ENCODE measurements around the gene TRIP13. TPM values are rescaled to one million over a fixed set of nuclear protein-coding genes. Genes with fewer than 3 reads are reported as not detected.

Gene TRIP13
- total RNA-seq, 2 donors from 2014 or later: 17.7 to 18.2 TPM

- Mint-ChIP-seq H3K27ac (no peak overlapping the region), H3K36me3 (ENCODE audit: insufficient read depth in 2 of 2) (no peaks in the 10 kb centered on the region), H3K4me3 (no peak overlapping the region), H3K9me3 (no peaks in the 10 kb centered on the region), H3K4me1 (ENCODE audit: low read depth) (no peaks in the 10 kb centered on the region), H3K27me3 (ENCODE audit: low read depth) (no peaks in the 10 kb centered on the region)
- DNase-seq (no peak), ATAC-seq (replicated peaks in 1 of 2) (no peak)
Measured at GRCh38 chr5:859798-860296, 32.8 kb upstream of the TRIP13 start.

GRCh38 chr5:860506-861150, 32.1 kb upstream of the TRIP13 start:
- Mint-ChIP-seq H3K27ac (no peak overlapping the region), H3K4me3 (no peak overlapping the region), H3K36me3 (ENCODE audit: insufficient read depth in 2 of 2) (no peaks in the 10 kb centered on the region), H3K9me3 (no peaks in the 10 kb centered on the region), H3K4me1 (ENCODE audit: low read depth) (no peaks in the 10 kb centered on the region), H3K27me3 (ENCODE audit: low read depth) (no peaks in the 10 kb centered on the region)
- ATAC-seq (replicated peaks in 1 of 2) (no peak), DNase-seq (no peak)

- H3K9me3 Mint-ChIP-seq: no peaks in the 10 kb centered on the region
- DNase-seq (no peak), ATAC-seq (replicated peaks in 1 of 2) (no peak)
- H3K4me3 Mint-ChIP-seq: no peak overlapping the region
- H3K27ac Mint-ChIP-seq: no peak overlapping the region
- no peaks in the 10 kb centered on the region for H3K36me3 Mint-ChIP-seq (ENCODE audit: insufficient read depth in 2 of 2)
- no peaks in the 10 kb centered on the region for H3K4me1 Mint-ChIP-seq (ENCODE audit: low read depth)
- H3K27me3 Mint-ChIP-seq (ENCODE audit: low read depth): no peaks in the 10 kb centered on the region
Measured at GRCh38 chr5:861442-862366, 31.0 kb upstream of the TRIP13 start.

GRCh38 chr5:862367-863243, 30.1 kb upstream of the TRIP13 start:
- H3K36me3 Mint-ChIP-seq (ENCODE audit: insufficient read depth in 2 of 2): no peaks in the 10 kb centered on the region
- H3K9me3 Mint-ChIP-seq: no peaks in the 10 kb centered on the region
- no peaks in the 10 kb centered on the region for H3K4me1 Mint-ChIP-seq (ENCODE audit: low read depth)
- no peak overlapping the region for H3K27ac Mint-ChIP-seq
- no peaks in the 10 kb centered on the region for H3K27me3 Mint-ChIP-seq (ENCODE audit: low read depth)
- ATAC-seq (replicated peaks in 1 of 2) (no peak), DNase-seq (no peak)
- H3K4me3 Mint-ChIP-seq: no peak overlapping the region

GRCh38 chr5:863244-863805, 29.4 kb upstream of the TRIP13 start:
- Mint-ChIP-seq H3K4me1 (ENCODE audit: low read depth) (no peaks in the 10 kb centered on the region), H3K36me3 (ENCODE audit: insufficient read depth in 2 of 2) (peaks cover 2 to 3% of the 10 kb centered on the region in 2 donors), H3K4me3 (no peak overlapping the region), H3K9me3 (no peaks in the 10 kb centered on the region), H3K27me3 (ENCODE audit: low read depth) (no peaks in the 10 kb centered on the region), H3K27ac (no peak overlapping the region)
- no peak for DNase-seq
- no peak for ATAC-seq (replicated peaks in 1 of 2)

GRCh38 chr5:864492-865167, 28.1 kb upstream of the TRIP13 start:
- no peak for ATAC-seq (replicated peaks in 1 of 2)
- H3K36me3 Mint-ChIP-seq (ENCODE audit: insufficient read depth in 2 of 2): peaks cover 3 to 9% of the 10 kb centered on the region in 2 donors
- H3K9me3 Mint-ChIP-seq: no peaks in the 10 kb centered on the region
- no peak overlapping the region for H3K4me3 Mint-ChIP-seq
- no peak overlapping the region for H3K27ac Mint-ChIP-seq
- no peaks in the 10 kb centered on the region for H3K4me1 Mint-ChIP-seq (ENCODE audit: low read depth)
- no peak for DNase-seq
- no peaks in the 10 kb centered on the region for H3K27me3 Mint-ChIP-seq (ENCODE audit: low read depth)

GRCh38 chr5:865168-865521, 27.5 kb upstream of the TRIP13 start:
- ATAC-seq (replicated peaks in 1 of 2) (no peak), DNase-seq (no peak)
- Mint-ChIP-seq H3K27me3 (ENCODE audit: low read depth) (no peaks in the 10 kb centered on the region), H3K4me3 (no peak overlapping the region), H3K4me1 (ENCODE audit: low read depth) (no peaks in the 10 kb centered on the region), H3K36me3 (ENCODE audit: insufficient read depth in 2 of 2) (peaks cover 4 to 14% of the 10 kb centered on the region in 2 donors), H3K9me3 (no peaks in the 10 kb centered on the region), H3K27ac (no peak overlapping the region)

GRCh38 chr5:865771-866170, 26.9 kb upstream of the TRIP13 start:
- Mint-ChIP-seq H3K36me3 (ENCODE audit: insufficient read depth in 2 of 2) (peaks cover 4 to 18% of the 10 kb centered on the region in 2 donors), H3K27ac (no peak overlapping the region), H3K4me1 (ENCODE audit: low read depth) (no peaks in the 10 kb centered on the region), H3K27me3 (ENCODE audit: low read depth) (no peaks in the 10 kb centered on the region), H3K4me3 (no peak overlapping the region), H3K9me3 (no peaks in the 10 kb centered on the region)
- ATAC-seq (replicated peaks in 1 of 2) (no peak), DNase-seq (no peak)

- Mint-ChIP-seq H3K27me3 (ENCODE audit: low read depth) (no peaks in the 10 kb centered on the region), H3K27ac (no peak overlapping the region), H3K4me3 (no peak overlapping the region), H3K4me1 (ENCODE audit: low read depth) (no peaks in the 10 kb centered on the region), H3K36me3 (ENCODE audit: insufficient read depth in 2 of 2) (peaks cover 4 to 18% of the 10 kb centered on the region in 2 donors), H3K9me3 (no peaks in the 10 kb centered on the region)
- DNase-seq: no peak
- ATAC-seq (replicated peaks in 1 of 2): no peak
Measured at GRCh38 chr5:867300-867870, 25.3 kb upstream of the TRIP13 start.

GRCh38 chr5:868428-869135, 24.1 kb upstream of the TRIP13 start:
- Mint-ChIP-seq H3K27me3 (ENCODE audit: low read depth) (no peaks in the 10 kb centered on the region), H3K27ac (peak overlapping the region; percentile 25), H3K4me1 (ENCODE audit: low read depth) (no peaks in the 10 kb centered on the region), H3K36me3 (ENCODE audit: insufficient read depth in 2 of 2) (peaks cover 4 to 18% of the 10 kb centered on the region in 2 donors), H3K4me3 (no peak overlapping the region), H3K9me3 (no peaks in the 10 kb centered on the region)
- DNase-seq: no peak
- ATAC-seq (replicated peaks in 1 of 2): no peak

- no peaks in the 10 kb centered on the region for H3K9me3 Mint-ChIP-seq
- no peak overlapping the region for H3K4me3 Mint-ChIP-seq
- H3K27me3 Mint-ChIP-seq (ENCODE audit: low read depth): no peaks in the 10 kb centered on the region
- no peaks in the 10 kb centered on the region for H3K4me1 Mint-ChIP-seq (ENCODE audit: low read depth)
- H3K27ac Mint-ChIP-seq: no peak overlapping the region
- ATAC-seq (replicated peaks in 1 of 2): no peak
- H3K36me3 Mint-ChIP-seq (ENCODE audit: insufficient read depth in 2 of 2): peaks cover 4 to 32% of the 10 kb centered on the region in 2 donors
- no peak for DNase-seq
Measured at GRCh38 chr5:870956-871355, 21.7 kb upstream of the TRIP13 start.
